K562 (cell line): ENCODE data around the gene PPIL1. TPM values are rescaled to one million over a fixed set of nuclear protein-coding genes. Genes with fewer than 3 reads are reported as not detected.

ENCODE experiments used
- BMI1 ChIP-seq: fragments of 150-350 bp; IDR thresholded peaks from 2 replicates; pipeline ENCODE4 v1.6.1; 2014; ENCODE audit warnings: low read length
- CREB1 ChIP-seq, 2 experiments: sonication (generic) in 1 of 2; formaldehyde crosslinking in 1 of 2; IDR thresholded peaks; 2 replicates each; pipeline versions ENCODE4 v1.6.1 to v1.8.0; 2012 to 2022; ENCODE audit warnings: inconsistent platforms in 1 of 2, mild to moderate bottlenecking in 1 of 2, missing genetic modification reagents in 1 of 2, moderate library complexity in 1 of 2
- HOXB6 ChIP-seq: fragments of 250-450 bp; sonication (Bioruptor Pico); IDR thresholded peaks from 2 replicates; pipeline ENCODE4 v1.5.1; 2022; ENCODE audit warnings: mild to moderate bottlenecking, borderline replicate concordance
- KAT7 ChIP-seq: sonication (generic); formaldehyde crosslinking; IDR thresholded peaks from 2 replicates; pipeline ENCODE4 v1.8.0; 2022; ENCODE audit warnings: missing genetic modification reagents, mild to moderate bottlenecking, borderline replicate concordance
- MTA2 ChIP-seq: fragments of 450-650 bp; IDR thresholded peaks from 2 replicates; pipeline ENCODE4 v1.6.1; 2016; ENCODE audit warnings: low read depth
- TARDBP ChIP-seq: fragments of 450-650 bp; IDR thresholded peaks from 2 replicates; pipeline ENCODE4 v1.6.1; 2016
- TCF7 ChIP-seq: sonication (generic); IDR thresholded peaks from 2 replicates; pipeline ENCODE4 v1.6.1; 2016; ENCODE audit warnings: antibody characterized with exemption, borderline replicate concordance
- TGIF2 ChIP-seq: sonication (generic); formaldehyde crosslinking; IDR thresholded peaks from 2 replicates; pipeline ENCODE4 v1.8.1; 2022; ENCODE audit warnings: mild to moderate bottlenecking, missing genetic modification reagents, moderate library complexity
- WHSC1 ChIP-seq: IDR thresholded peaks from one replicate; pipeline ENCODE4 v1.6.1; 2012; ENCODE audit warnings: low read length, control low read depth, inconsistent platforms
- ZNF143 ChIP-seq: sonication (generic); formaldehyde crosslinking; IDR thresholded peaks from 2 replicates; pipeline ENCODE4 v1.9.0; 2022; ENCODE audit warnings: mild to moderate bottlenecking, missing genetic modification reagents
- ZNF212 ChIP-seq: fragments of 450-650 bp; formaldehyde crosslinking; IDR thresholded peaks from 2 replicates; pipeline ENCODE4 v1.4.0; 2020; ENCODE audit warnings: mild to moderate bottlenecking
- ZNF324 ChIP-seq: fragments of 250-450 bp; sonication (Bioruptor Pico); IDR thresholded peaks from 2 replicates; pipeline ENCODE4 v1.4.0; 2020; ENCODE audit warnings: mild to moderate bottlenecking
- ZNF354B ChIP-seq: fragments of 250-450 bp; sonication (Bioruptor Pico); IDR thresholded peaks from 2 replicates; pipeline ENCODE4 v1.4.0; 2020
- ZNF785 ChIP-seq: fragments of 250-450 bp; sonication (Bioruptor Pico); IDR thresholded peaks from 2 replicates; pipeline ENCODE4 v1.4.0; 2020; ENCODE audit warnings: mild to moderate bottlenecking
- polyA plus RNA-seq, 8 experiments: library from polyadenylated mRNA; depleted of rRNA in 4 of 8; stranded (reverse) in 5 of 8; unstranded in 3 of 8; fragments of >200 nt; fragmentation: Nextera tagmentation in 2 of 8; fragmentation: Illumina TruSeq in 1 of 8; extraction: Ambion mirVana in 2 of 8; extraction: Trizol in 1 of 8; gene quantifications; 2 replicates each; pipeline versions ENCODE4 v1.2.1 to v1.2.3, GENCODE V29; 2011 to 2014; ENCODE audit warnings: inconsistent platforms in 1 of 8, missing spikeins in 1 of 8
- total RNA-seq, 7 experiments: library from RNA; depleted of rRNA in 6 of 7; stranded (reverse); fragments of >200 nt in 6 of 7; fragmentation: Illumina TruSeq in 2 of 7; extraction: Trizol in 2 of 7; gene quantifications; 2 replicates each; pipeline versions ENCODE4 v1.2.1 to v1.2.3, GENCODE V29; 2011 to 2021; ENCODE audit warnings: low replicate concordance in 1 of 7
- TF ChIP-seq, protein P1 (sequence below): fragments of 450-650 bp; formaldehyde crosslinking; IDR thresholded peaks from 2 replicates; pipeline ENCODE4 v1.4.0; 2020; ENCODE audit warnings: mild to moderate bottlenecking, moderate library complexity
- TF ChIP-seq, protein P2 (sequence below): fragments of 250-450 bp; sonication (Bioruptor Pico); IDR thresholded peaks from 2 replicates; pipeline ENCODE4 v1.5.0; 2020; ENCODE audit warnings: mild to moderate bottlenecking, borderline replicate concordance
- TF ChIP-seq, protein P3 (sequence below): fragments of 250-450 bp; sonication (Bioruptor Pico); IDR thresholded peaks from 2 replicates; pipeline ENCODE4 v1.4.0; 2020; ENCODE audit warnings: mild to moderate bottlenecking, moderate library complexity
- TF ChIP-seq, protein P4 (sequence below): fragments of 250-450 bp; sonication (Bioruptor Pico); IDR thresholded peaks from 2 replicates; pipeline ENCODE4 v1.5.0; 2020; ENCODE audit warnings: mild to moderate bottlenecking
- TF ChIP-seq, protein P5 (sequence below): IDR thresholded peaks from 2 replicates; pipeline ENCODE4 v1.6.1; 2012; ENCODE audit warnings: low read depth, low read length, improper control_type of control experiment, borderline replicate concordance

PPIL1 gene
- total and polyA plus RNA-seq, 9 of the 15 experiments (the other 6 are each of a cell fraction or from before 2014, with no cell fraction given): 65.8 to 205 (median 130) TPM

DNA sequence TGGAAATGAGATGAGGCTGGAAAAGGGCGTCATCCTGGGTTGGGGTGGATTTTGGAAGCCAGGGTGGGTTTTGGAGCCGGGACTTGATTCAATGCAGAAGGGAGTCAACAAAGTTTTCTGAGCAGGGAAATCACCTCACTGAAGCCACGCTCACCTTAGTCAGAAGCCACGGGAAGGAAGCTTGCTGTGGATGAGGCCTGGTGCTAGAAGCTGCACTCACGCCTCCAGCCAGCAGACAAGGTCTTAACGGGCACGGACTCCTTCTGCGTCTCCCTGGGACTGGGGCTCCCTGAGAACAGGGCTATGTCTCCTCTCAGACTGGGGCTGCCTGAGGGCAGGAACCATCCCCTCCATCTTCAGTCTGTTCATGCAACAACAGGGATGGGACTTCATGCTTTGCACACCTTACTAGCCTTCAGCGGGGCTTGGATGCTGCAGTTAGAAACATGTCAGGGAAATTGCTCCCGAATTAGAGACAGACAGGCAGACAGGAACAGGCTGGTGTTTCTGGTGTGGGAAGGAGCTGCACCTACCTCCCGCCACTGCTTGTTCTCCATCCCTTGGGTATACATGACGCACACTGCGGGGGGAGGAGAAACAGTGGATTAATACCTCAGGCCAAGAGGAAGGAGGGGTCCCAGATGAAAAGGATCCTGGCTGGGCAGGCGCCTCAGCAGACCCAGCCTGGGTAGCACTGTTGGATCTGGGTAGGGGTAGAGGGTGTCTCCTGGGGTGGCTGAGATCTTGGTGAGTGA is 52.8 kb downstream of the PPIL1 start (continued):
- TF ChIP-seq, protein P1, sequence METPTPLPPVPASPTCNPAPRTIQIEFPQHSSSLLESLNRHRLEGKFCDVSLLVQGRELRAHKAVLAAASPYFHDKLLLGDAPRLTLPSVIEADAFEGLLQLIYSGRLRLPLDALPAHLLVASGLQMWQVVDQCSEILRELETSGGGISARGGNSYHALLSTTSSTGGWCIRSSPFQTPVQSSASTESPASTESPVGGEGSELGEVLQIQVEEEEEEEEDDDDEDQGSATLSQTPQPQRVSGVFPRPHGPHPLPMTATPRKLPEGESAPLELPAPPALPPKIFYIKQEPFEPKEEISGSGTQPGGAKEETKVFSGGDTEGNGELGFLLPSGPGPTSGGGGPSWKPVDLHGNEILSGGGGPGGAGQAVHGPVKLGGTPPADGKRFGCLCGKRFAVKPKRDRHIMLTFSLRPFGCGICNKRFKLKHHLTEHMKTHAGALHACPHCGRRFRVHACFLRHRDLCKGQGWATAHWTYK: peak; percentile 1; the same call in 1 of the 2 replicates
- TF ChIP-seq TGIF2 (CRISPR knock-in tag): no peak
- TF ChIP-seq TARDBP: no peak
- TF ChIP-seq, protein P2, sequence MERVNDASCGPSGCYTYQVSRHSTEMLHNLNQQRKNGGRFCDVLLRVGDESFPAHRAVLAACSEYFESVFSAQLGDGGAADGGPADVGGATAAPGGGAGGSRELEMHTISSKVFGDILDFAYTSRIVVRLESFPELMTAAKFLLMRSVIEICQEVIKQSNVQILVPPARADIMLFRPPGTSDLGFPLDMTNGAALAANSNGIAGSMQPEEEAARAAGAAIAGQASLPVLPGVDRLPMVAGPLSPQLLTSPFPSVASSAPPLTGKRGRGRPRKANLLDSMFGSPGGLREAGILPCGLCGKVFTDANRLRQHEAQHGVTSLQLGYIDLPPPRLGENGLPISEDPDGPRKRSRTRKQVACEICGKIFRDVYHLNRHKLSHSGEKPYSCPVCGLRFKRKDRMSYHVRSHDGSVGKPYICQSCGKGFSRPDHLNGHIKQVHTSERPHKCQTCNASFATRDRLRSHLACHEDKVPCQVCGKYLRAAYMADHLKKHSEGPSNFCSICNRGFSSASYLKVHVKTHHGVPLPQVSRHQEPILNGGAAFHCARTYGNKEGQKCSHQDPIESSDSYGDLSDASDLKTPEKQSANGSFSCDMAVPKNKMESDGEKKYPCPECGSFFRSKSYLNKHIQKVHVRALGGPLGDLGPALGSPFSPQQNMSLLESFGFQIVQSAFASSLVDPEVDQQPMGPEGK (CRISPR knock-in tag): no peak
- no peak for TF ChIP-seq ZNF324 (CRISPR knock-in tag)
- no peak for TF ChIP-seq ZNF143
- TF ChIP-seq, protein P3, sequence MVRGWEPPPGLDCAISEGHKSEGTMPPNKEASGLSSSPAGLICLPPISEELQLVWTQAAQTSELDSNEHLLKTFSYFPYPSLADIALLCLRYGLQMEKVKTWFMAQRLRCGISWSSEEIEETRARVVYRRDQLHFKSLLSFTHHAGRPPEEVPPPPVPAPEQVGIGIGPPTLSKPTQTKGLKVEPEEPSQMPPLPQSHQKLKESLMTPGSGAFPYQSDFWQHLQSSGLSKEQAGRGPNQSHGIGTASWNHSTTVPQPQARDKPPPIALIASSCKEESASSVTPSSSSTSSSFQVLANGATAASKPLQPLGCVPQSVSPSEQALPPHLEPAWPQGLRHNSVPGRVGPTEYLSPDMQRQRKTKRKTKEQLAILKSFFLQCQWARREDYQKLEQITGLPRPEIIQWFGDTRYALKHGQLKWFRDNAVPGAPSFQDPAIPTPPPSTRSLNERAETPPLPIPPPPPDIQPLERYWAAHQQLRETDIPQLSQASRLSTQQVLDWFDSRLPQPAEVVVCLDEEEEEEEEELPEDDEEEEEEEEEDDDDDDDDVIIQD: 0 out of 2 replicates have a peak, but pooled peaks have one; percentile 9
- TF ChIP-seq MTA2: no peak
- no peak for TF ChIP-seq ZNF354B (CRISPR knock-in tag)
- no peak for TF ChIP-seq BMI1
- no peak for TF ChIP-seq ZNF785 (CRISPR knock-in tag)
- no peak for TF ChIP-seq HOXB6
- no peak for TF ChIP-seq ZNF212
- TF ChIP-seq CREB1 (IDR thresholded peaks at IDR 0.05): no peak
- no peak for TF ChIP-seq CREB1 (CRISPR knock-in tag; IDR thresholded peaks at IDR 0.05)
- no peak for TF ChIP-seq TCF7
- peak; percentile 88 for TF ChIP-seq WHSC1
- TF ChIP-seq, protein P4, sequence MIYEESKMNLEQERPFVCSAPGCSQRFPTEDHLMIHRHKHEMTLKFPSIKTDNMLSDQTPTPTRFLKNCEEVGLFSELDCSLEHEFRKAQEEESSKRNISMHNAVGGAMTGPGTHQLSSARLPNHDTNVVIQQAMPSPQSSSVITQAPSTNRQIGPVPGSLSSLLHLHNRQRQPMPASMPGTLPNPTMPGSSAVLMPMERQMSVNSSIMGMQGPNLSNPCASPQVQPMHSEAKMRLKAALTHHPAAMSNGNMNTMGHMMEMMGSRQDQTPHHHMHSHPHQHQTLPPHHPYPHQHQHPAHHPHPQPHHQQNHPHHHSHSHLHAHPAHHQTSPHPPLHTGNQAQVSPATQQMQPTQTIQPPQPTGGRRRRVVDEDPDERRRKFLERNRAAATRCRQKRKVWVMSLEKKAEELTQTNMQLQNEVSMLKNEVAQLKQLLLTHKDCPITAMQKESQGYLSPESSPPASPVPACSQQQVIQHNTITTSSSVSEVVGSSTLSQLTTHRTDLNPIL (CRISPR knock-in tag): 0 out of 2 replicates have a peak, but pooled peaks have one; percentile 24
- TF ChIP-seq, protein P5, sequence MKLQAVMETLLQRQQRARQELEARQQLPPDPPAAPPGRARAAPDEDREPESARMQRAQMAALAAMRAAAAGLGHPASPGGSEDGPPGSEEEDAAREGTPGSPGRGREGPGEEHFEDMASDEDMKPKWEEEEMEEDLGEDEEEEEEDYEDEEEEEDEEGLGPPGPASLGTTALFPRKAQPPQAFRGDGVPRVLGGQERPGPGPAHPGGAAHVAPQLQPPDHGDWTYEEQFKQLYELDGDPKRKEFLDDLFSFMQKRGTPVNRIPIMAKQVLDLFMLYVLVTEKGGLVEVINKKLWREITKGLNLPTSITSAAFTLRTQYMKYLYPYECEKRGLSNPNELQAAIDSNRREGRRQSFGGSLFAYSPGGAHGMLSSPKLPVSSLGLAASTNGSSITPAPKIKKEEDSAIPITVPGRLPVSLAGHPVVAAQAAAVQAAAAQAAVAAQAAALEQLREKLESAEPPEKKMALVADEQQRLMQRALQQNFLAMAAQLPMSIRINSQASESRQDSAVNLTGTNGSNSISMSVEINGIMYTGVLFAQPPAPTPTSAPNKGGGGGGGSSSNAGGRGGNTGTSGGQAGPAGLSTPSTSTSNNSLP: no peak
- TF ChIP-seq KAT7 (CRISPR knock-in tag): no peak
